A673 (cell line): ENCODE data around the gene KCNAB3. TPM values are rescaled to one million over a fixed set of nuclear protein-coding genes. Genes with fewer than 3 reads are reported as not detected.

Experiments used
- BruUV-seq: library from RNA; stranded (reverse); fragments of 400-500 nt; replicated peaks from 2 replicates; lab custom pipeline; 2021; lab: Mats Ljungman, UMichigan
- CTCF ChIA-PET: fragments of 300-600 bp; sonication (Branson Sonifier 250); formaldehyde crosslinking; loops from one replicate; lab custom pipeline; 2022; ENCODE audit warnings: antibody characterized with exemption; lab: Charles Lee
- POLR2A ChIA-PET: fragments of 300-600 bp; sonication (Branson Sonifier 250); formaldehyde crosslinking; loops from one replicate; lab custom pipeline; 2022; ENCODE audit warnings: antibody characterized with exemption; ENCODE audit not compliant: low non-redundant PET; lab: Charles Lee
- DNase-seq: peaks from one replicate; pipeline ENCODE4 v3.0.0-alpha.2; 2015; ENCODE audit warnings: low spot score
- H3K27ac ChIP-seq: fragments of 200-600 bp; sonication (generic); 2 replicates; pipeline ENCODE4 v1.5.1; 2016; ENCODE audit warnings: mixed run types, low read depth, mild to moderate bottlenecking, mixed read lengths, antibody characterized with exemption, low read length; ENCODE audit not compliant: poor library complexity, severe bottlenecking
- H3K27me3 ChIP-seq: fragments of 200-600 bp; sonication (generic); replicated peaks from 2 replicates; pipeline ENCODE4 v1.6.1; 2017; ENCODE audit warnings: mixed run types, low read depth, mild to moderate bottlenecking, mixed read lengths, antibody characterized with exemption, low read length; ENCODE audit not compliant: insufficient read depth, poor library complexity
- H3K36me3 ChIP-seq: fragments of 200-600 bp; sonication (generic); 2 replicates; pipeline ENCODE4 v1.6.1; 2016; ENCODE audit warnings: mixed run types, mild to moderate bottlenecking, mixed read lengths, antibody characterized with exemption, low read length; ENCODE audit not compliant: insufficient read depth, poor library complexity, severe bottlenecking
- H3K4me1 ChIP-seq: fragments of 200-600 bp; sonication (generic); 2 replicates; pipeline ENCODE4 v1.6.1; 2017; ENCODE audit warnings: mixed run types, mild to moderate bottlenecking, mixed read lengths, antibody characterized with exemption, low read length; ENCODE audit not compliant: insufficient read depth, poor library complexity, severe bottlenecking
- H3K4me3 ChIP-seq: fragments of 200-600 bp; sonication (generic); 2 replicates; pipeline ENCODE4 v1.5.1; 2016; ENCODE audit warnings: low read depth, mixed run types, mild to moderate bottlenecking, mixed read lengths, low read length; ENCODE audit not compliant: poor library complexity, severe bottlenecking
- H3K9me3 ChIP-seq: fragments of 200-600 bp; sonication (generic); 2 replicates; pipeline ENCODE4 v1.6.1; 2016; ENCODE audit warnings: mixed run types, low read depth, mild to moderate bottlenecking, mixed read lengths, antibody characterized with exemption, low read length; ENCODE audit not compliant: poor library complexity, severe bottlenecking
- CTCF ChIP-seq: fragments of 300-800, 200-600 bp; sonication (generic); conservative IDR thresholded peaks from 2 replicates; pipeline ENCODE4 v1.5.1; 2017; ENCODE audit warnings: low read depth, mild to moderate bottlenecking, antibody characterized with exemption, low read length, moderate library complexity, mixed read lengths
- EZH2 ChIP-seq: fragments of 200-600 bp; sonication (generic); IDR thresholded peaks from 2 replicates; pipeline ENCODE4 v1.6.1; 2017; ENCODE audit warnings: borderline replicate concordance, low read depth, mild to moderate bottlenecking, mixed read lengths, antibody characterized with exemption, low read length; ENCODE audit not compliant: poor library complexity, severe bottlenecking
- intact Hi-C: fragments of 100-400 bp; cut with micrococcal nuclease; formaldehyde crosslinking; loops from one replicate; pipeline ENCODE4 v1.10.0; 2022; ENCODE audit not compliant: unreplicated experiment
- total RNA-seq: library from RNA; stranded (reverse); gene quantifications from 2 replicates; pipeline ENCODE4 v1.2.3, GENCODE V29; 2021

Gene KCNAB3
- total RNA-seq, 1 experiment from 2014 or later: 24.8 TPM

- peak; percentile 51 for DNase-seq
- Histone ChIP-seq H3K27ac (peak overlapping the region; percentile 96), H3K36me3 (peaks cover 14% of the 10 kb centered on the region), H3K27me3 (no peaks in the 10 kb centered on the region), H3K9me3 (no peaks in the 10 kb centered on the region), H3K4me3 (peak overlapping the region; percentile 87), H3K4me1 (peaks cover 47% of the 10 kb centered on the region)
- CTCF ChIA-PET: interaction anchor here (0.6 to 0.7 kb wide), 2 partner anchors 102 to 525 kb away, joined by 3 read pairs; no protein-coding TSS in a partner anchor
- BruUV-seq: no TSS peak
- no peak for TF ChIP-seq CTCF
- TF ChIP-seq EZH2: no peak
- POLR2A ChIA-PET: no interaction called here
- intact Hi-C loops: loop anchor here (5.0 kb wide), 3 partner anchors 47 to 337 kb away; partner anchors contain the start of genes CNTROB, MPDU1 and TRAPPC1
These were observed 44.1 kb downstream of the KCNAB3 start for GRCh38 chr17:7885367-7886226.

DNA sequence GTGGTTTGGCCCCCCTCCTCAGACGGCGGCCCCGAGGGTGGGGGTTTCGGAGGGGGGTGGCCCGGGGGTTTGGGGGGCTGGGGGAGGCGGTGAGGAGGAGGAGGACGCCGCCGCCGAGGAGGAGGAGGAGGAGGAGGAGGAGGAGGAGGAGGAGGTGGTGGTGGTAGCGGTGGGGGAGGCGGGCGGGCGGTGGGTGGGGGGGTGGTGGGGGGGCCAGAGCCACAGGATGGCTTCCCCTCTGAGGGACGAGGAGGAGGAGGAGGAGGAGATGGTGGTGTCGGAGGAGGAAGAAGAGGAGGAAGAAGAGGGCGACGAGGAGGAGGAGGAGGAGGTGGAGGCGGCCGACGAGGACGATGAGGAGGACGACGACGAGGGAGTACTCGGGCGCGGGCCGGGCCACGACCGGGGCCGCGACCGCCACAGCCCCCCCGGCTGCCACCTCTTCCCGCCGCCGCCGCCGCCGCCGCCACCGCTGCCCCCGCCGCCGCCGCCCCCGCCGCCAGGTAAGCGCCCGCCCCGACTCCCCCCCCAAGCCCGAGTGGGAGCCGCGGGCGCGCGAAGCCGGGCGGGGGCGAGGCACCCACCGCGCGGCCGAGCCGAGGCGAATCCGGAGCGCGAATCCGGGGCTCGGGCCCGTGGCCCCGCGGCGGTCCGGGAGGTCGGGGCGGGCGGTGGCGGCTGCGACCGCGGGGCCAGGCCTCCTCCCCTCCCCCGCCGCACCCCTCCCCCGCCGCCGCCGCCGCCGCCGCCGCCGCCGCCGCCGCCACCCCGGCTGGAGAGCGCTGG, 44.9 kb downstream of the KCNAB3 start:
- Histone ChIP-seq H3K36me3 (peaks cover 9% of the 10 kb centered on the region), H3K27me3 (no peaks in the 10 kb centered on the region), H3K4me3 (peak overlapping the region; percentile 87), H3K4me1 (peaks cover 46% of the 10 kb centered on the region), H3K27ac (peak overlapping the region; percentile 96), H3K9me3 (no peaks in the 10 kb centered on the region)
- ChIA-PET POLR2A (no interaction called here), CTCF (interaction anchor here (0.6 to 0.7 kb wide), 2 partner anchors 102 to 525 kb away, joined by 3 read pairs; no protein-coding TSS in a partner anchor)
- peak; percentile 15 for DNase-seq
- no TSS peak for BruUV-seq
- intact Hi-C loops: loop anchor here (5.0 kb wide), 3 partner anchors 48 to 338 kb away; partner anchors contain the start of genes CNTROB, MPDU1 and TRAPPC1
- TF ChIP-seq EZH2 (no peak), CTCF (no peak)

DNA sequence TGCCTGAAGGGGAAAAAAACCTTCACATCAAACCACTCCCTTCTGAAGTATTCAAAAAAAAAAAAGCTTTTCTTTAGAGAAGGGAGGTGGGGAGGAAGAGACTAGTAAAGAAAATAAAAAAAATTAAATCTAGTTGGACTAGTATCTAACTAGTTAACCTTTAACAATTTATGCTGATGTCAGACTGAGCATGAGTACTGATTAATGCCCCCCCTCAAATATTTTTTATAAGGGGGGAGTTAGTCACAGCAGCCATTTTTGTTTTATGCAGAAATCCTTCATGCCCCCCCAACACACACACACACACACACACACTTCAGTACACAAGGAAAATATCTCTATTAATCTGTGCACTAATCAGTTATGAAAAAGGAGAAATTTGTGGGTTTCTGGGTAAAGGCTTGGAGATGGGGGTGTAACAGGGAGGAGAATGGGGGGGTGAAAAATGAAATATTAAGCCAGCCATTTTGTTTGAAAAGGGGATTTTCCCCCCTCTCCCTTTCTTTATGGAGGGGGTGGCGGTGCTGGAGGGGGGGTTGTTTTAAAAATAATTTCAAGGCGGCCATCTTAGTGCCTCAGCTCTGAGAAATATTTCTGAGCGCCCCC, 45.8 kb downstream of the KCNAB3 start:
- peaks cover 5% of the 10 kb centered on the region for H3K36me3 ChIP-seq
- POLR2A ChIA-PET: no interaction called here
- no peaks in the 10 kb centered on the region for H3K9me3 ChIP-seq
- H3K27ac ChIP-seq: peak overlapping the region; percentile 68
- H3K27me3 ChIP-seq: no peaks in the 10 kb centered on the region
- H3K4me3 ChIP-seq: peak overlapping the region; percentile 87
- CTCF ChIA-PET: no interaction called here
- intact Hi-C loops: no loop called here
- TF ChIP-seq EZH2 (no peak), CTCF (no peak)
- no TSS peak for BruUV-seq
- peak; percentile 48 for DNase-seq
- peaks cover 37% of the 10 kb centered on the region for H3K4me1 ChIP-seq
